ENCODE measurements around the gene PI4K2A. TPM values are rescaled to one million over a fixed set of nuclear protein-coding genes. Genes with fewer than 3 reads are reported as not detected.

Gene PI4K2A
- total and polyA plus RNA-seq, 2 donors (not counting 1 experiment from before 2014, with no cell fraction given): 7.9 to 17.7 TPM

DNA sequence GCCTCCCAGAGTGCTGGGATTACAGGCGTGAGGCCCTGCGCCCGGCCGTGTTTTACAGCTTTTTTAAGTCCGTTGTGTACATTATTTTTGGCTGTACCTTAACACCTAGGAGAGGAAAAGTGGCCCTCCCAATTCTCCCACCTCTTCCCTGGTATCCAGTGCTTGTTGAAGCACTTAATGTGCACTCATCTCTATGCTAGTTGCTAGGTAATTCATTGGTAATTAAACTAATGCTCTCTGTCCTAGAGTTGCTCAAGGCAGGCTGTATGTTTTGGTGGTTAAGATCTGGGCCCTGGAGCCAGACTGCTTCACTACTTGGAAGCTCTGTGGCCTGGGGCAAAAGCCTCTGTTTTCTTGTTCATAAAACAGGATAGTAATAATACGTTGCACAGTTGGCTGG lies 27.0 kb downstream of the PI4K2A start:
- H3K27me3 Mint-ChIP-seq: no peaks in the 10 kb centered on the region
- Histone ChIP-seq H3K79me2 (ENCODE audit: control insufficient read depth, insufficient read depth, low read length) (no peaks in the 10 kb centered on the region), H3K4me1 (ENCODE audit: control insufficient read depth in 2 of 2, insufficient read depth in 2 of 2, low read length in 2 of 2) (no peaks in the 10 kb centered on the region), H3K9me3 (ENCODE audit: control extremely low read depth in 1 of 3, control insufficient read depth in 2 of 3, insufficient read depth in 1 of 3, low read length in 2 of 3) (no peaks in the 10 kb centered on the region), H3K4me3 (ENCODE audit: control extremely low read depth in 1 of 5, extremely low read depth in 1 of 5, insufficient read depth in 1 of 5, low read depth in 2 of 5, low read length in 4 of 5) (no peak overlapping the region), H3K27me3 (replicated peaks in 1 of 4; ENCODE audit: control extremely low read depth in 1 of 4, control insufficient read depth in 3 of 4, insufficient read depth in 4 of 4, low read length in 3 of 4) (no peaks in the 10 kb centered on the region), H3K36me3 (replicated peaks in 1 of 2; ENCODE audit: control extremely low read depth in 1 of 2, control insufficient read depth in 1 of 2, extremely low read depth in 1 of 2, insufficient read depth in 2 of 2, low read length in 1 of 2) (peaks cover 14 to 42% of the 10 kb centered on the region in 2 experiments), H3K4me2 (replicated peaks; ENCODE audit: low read depth, low read length, poor library complexity, severe bottlenecking) (no peak overlapping the region), H3K27ac (ENCODE audit: low read length in 2 of 2) (no peak overlapping the region), H2AFZ (ENCODE audit: insufficient read depth, low read depth, low read length, poor library complexity, severe bottlenecking) (no peak overlapping the region), H4K20me1 (ENCODE audit: control insufficient read depth, insufficient read depth, low read length, poor library complexity, severe bottlenecking) (no peaks in the 10 kb centered on the region), H3K9ac (ENCODE audit: low read length) (no peak overlapping the region)
- no peak overlapping the region for H3K4me3 Mint-ChIP-seq
- POLR2A ChIA-PET: no interaction called here
- 100% methylated on average over 4 of the region's 6 CpGs for WGBS (ENCODE audit: insufficient coverage)
- no peak overlapping the region for H3K27ac Mint-ChIP-seq
- DNase-seq (no peak), ATAC-seq (ENCODE audit: low read depth) (no peak)
- intact Hi-C loops (cut with micrococcal nuclease): no loop called here
- H3K4me1 Mint-ChIP-seq: no peaks in the 10 kb centered on the region
- CTCF ChIA-PET: interaction anchor here (0.6 to 2.4 kb wide), 5 partner anchors 9 to 67 kb away, joined by 3 to 6 read pairs (median 5); partner anchors contain the start of gene AVPI1
- H3K9me3 Mint-ChIP-seq (ENCODE audit: insufficient read depth): no peaks in the 10 kb centered on the region
- no peak for TF ChIP-seq CTCF (IDR thresholded peaks at IDR 0.05)
- no peak for TF ChIP-seq EZH2 (IDR thresholded peaks at IDR 0.05; ENCODE audit: borderline replicate concordance, insufficient read depth, low read depth, low read length, poor library complexity, severe bottlenecking)

- Histone ChIP-seq H3K4me2 (replicated peaks; ENCODE audit: low read depth, low read length, poor library complexity, severe bottlenecking) (no peak overlapping the region), H3K27me3 (replicated peaks in 1 of 4; ENCODE audit: control extremely low read depth in 1 of 4, control insufficient read depth in 3 of 4, insufficient read depth in 4 of 4, low read length in 3 of 4) (no peaks in the 10 kb centered on the region), H3K9ac (ENCODE audit: low read length) (no peak overlapping the region), H2AFZ (ENCODE audit: insufficient read depth, low read depth, low read length, poor library complexity, severe bottlenecking) (no peak overlapping the region), H4K20me1 (ENCODE audit: control insufficient read depth, insufficient read depth, low read length, poor library complexity, severe bottlenecking) (no peaks in the 10 kb centered on the region), H3K4me3 (ENCODE audit: control extremely low read depth in 1 of 5, extremely low read depth in 1 of 5, insufficient read depth in 1 of 5, low read depth in 2 of 5, low read length in 4 of 5) (no peak overlapping the region), H3K79me2 (ENCODE audit: control insufficient read depth, insufficient read depth, low read length) (no peaks in the 10 kb centered on the region), H3K36me3 (replicated peaks in 1 of 2; ENCODE audit: control extremely low read depth in 1 of 2, control insufficient read depth in 1 of 2, extremely low read depth in 1 of 2, insufficient read depth in 2 of 2, low read length in 1 of 2) (peaks cover 12 to 46% of the 10 kb centered on the region in 2 experiments), H3K4me1 (ENCODE audit: control insufficient read depth in 2 of 2, insufficient read depth in 2 of 2, low read length in 2 of 2) (no peaks in the 10 kb centered on the region), H3K9me3 (ENCODE audit: control extremely low read depth in 1 of 3, control insufficient read depth in 2 of 3, insufficient read depth in 1 of 3, low read length in 2 of 3) (no peaks in the 10 kb centered on the region), H3K27ac (ENCODE audit: low read length in 2 of 2) (no peak overlapping the region)
- H3K9me3 Mint-ChIP-seq (ENCODE audit: insufficient read depth): no peaks in the 10 kb centered on the region
- WGBS (ENCODE audit: insufficient coverage): no CpG with 5 or more reads among the region's 1 CpG
- ATAC-seq (ENCODE audit: low read depth): no peak
- intact Hi-C loops (cut with micrococcal nuclease): no loop called here
- H3K27me3 Mint-ChIP-seq: no peaks in the 10 kb centered on the region
- ChIA-PET POLR2A (no interaction called here), CTCF (interaction anchor here (1.0 to 2.4 kb wide), 4 partner anchors 7 to 63 kb away, joined by 5 to 6 read pairs (median 6); partner anchors contain the start of gene AVPI1)
- no peak for DNase-seq
- no peak overlapping the region for H3K27ac Mint-ChIP-seq
- no peak overlapping the region for H3K4me3 Mint-ChIP-seq
- TF ChIP-seq CTCF (IDR thresholded peaks at IDR 0.05): no peak
- no peak for TF ChIP-seq EZH2 (IDR thresholded peaks at IDR 0.05; ENCODE audit: borderline replicate concordance, insufficient read depth, low read depth, low read length, poor library complexity, severe bottlenecking)
- H3K4me1 Mint-ChIP-seq: no peaks in the 10 kb centered on the region
Measured at GRCh38 chr10:97669571-97669970, 29.1 kb downstream of the PI4K2A start.

Data from B cell (primary cell).